B cell (primary cell): Measurements from ENCODE around the gene NAPEPLD. TPM values are rescaled to one million over a fixed set of nuclear protein-coding genes. Genes with fewer than 3 reads are reported as not detected.
"Not testable (repeated sequence)": the region's sequence is repeated elsewhere in the genome, so short reads cannot be mapped to it uniquely, and the experiment has no call there.

Experiments
- ATAC-seq: fragments of 200-7000 bp; cut with Tn5 transposase; one replicate; pipeline ENCODE4 v1.10.0; 2021; ENCODE audit warnings: low read depth, mild to moderate bottlenecking, moderate number of reproducible peaks, moderate library complexity
- CTCF ChIA-PET: fragments of 350-600 bp; sonication (Branson Sonifier 250); formaldehyde crosslinking; loops from one replicate; lab custom pipeline; 2021; ENCODE audit warnings: antibody characterized with exemption, inconsistent platforms; lab: Charles Lee
- POLR2A ChIA-PET: fragments of 350-600 bp; sonication (Branson Sonifier 250); formaldehyde crosslinking; loops from one replicate; lab custom pipeline; 2021; ENCODE audit warnings: antibody characterized with exemption; lab: Charles Lee
- DNase-seq: peaks from one replicate; pipeline ENCODE4 v3.0.0; 2013
- H2AFZ ChIP-seq: 2 replicates; pipeline ENCODE4 v1.6.1; 2012; ENCODE audit warnings: mild to moderate bottlenecking, low read depth, low read length; ENCODE audit not compliant: insufficient read depth, poor library complexity, severe bottlenecking
- H3K27ac ChIP-seq, 2 donors: 1 replicate in 1 of 2; 2 replicates in 1 of 2; pipeline ENCODE4 v1.5.1; 2012 to 2013; ENCODE audit warnings: low read length in 2 of 2, mild to moderate bottlenecking in 2 of 2, moderate library complexity in 1 of 2
- H3K27me3 ChIP-seq, 4 experiments: fragments of 200-600 bp in 1 of 4; sonication (generic) in 1 of 4; replicated peaks in 1 of 4; 1 replicate in 2 of 4; 2 replicates in 2 of 4; pipeline versions ENCODE4 v1.6.1 to v1.7.0; 2013 to 2016; ENCODE audit warnings: low read length in 3 of 4, mild to moderate bottlenecking in 2 of 4, mixed read lengths in 1 of 4, moderate library complexity in 1 of 4; ENCODE audit not compliant: insufficient read depth in 4 of 4, control insufficient read depth in 3 of 4; ENCODE audit errors: control extremely low read depth in 1 of 4
- H3K36me3 ChIP-seq, 2 experiments: replicated peaks in 1 of 2; 1 replicate in 1 of 2; 2 replicates in 1 of 2; pipeline versions ENCODE4 v1.6.1 to v1.7.1; 2013; ENCODE audit warnings: low read length in 1 of 2; ENCODE audit not compliant: insufficient read depth in 2 of 2, control insufficient read depth in 1 of 2; ENCODE audit errors: control extremely low read depth in 1 of 2, extremely low read depth in 1 of 2
- H3K4me1 ChIP-seq, 2 donors: fragments of 200-600 bp in 1 of 2; sonication (generic) in 1 of 2; 1 replicate in 1 of 2; 2 replicates in 1 of 2; pipeline versions ENCODE4 v1.5.1 to v1.6.1; 2013 to 2017; ENCODE audit warnings: low read length in 2 of 2; ENCODE audit not compliant: control insufficient read depth in 2 of 2, insufficient read depth in 2 of 2
- H3K4me2 ChIP-seq: replicated peaks from 2 replicates; pipeline ENCODE3; 2012; ENCODE audit warnings: mild to moderate bottlenecking, low read depth, low read length; ENCODE audit not compliant: poor library complexity, severe bottlenecking
- H3K4me3 ChIP-seq, 5 experiments: fragments of 200-600 bp in 1 of 5; sonication (generic) in 1 of 5; 1 replicate in 3 of 5; 2 replicates in 2 of 5; pipeline versions ENCODE4 v1.5.1 to v1.7.0; 2011 to 2016; ENCODE audit warnings: low read length in 4 of 5, mild to moderate bottlenecking in 4 of 5, low read depth in 2 of 5, control low read depth in 1 of 5, moderate library complexity in 1 of 5; ENCODE audit not compliant: insufficient read depth in 1 of 5; ENCODE audit errors: control extremely low read depth in 1 of 5, extremely low read depth in 1 of 5
- H3K79me2 ChIP-seq: fragments of 200-600 bp; sonication (generic); one replicate; pipeline ENCODE4 v1.6.0; 2016; ENCODE audit warnings: low read length; ENCODE audit not compliant: control insufficient read depth, insufficient read depth
- H3K9ac ChIP-seq: fragments of 200-600 bp; sonication (generic); 2 replicates; pipeline ENCODE4 v1.6.1; 2017; ENCODE audit warnings: mild to moderate bottlenecking, low read length, moderate library complexity
- H3K9me3 ChIP-seq, 3 donors: one replicate each; pipeline versions ENCODE4 v1.6.1 to v1.7.1; 2013; ENCODE audit warnings: low read length in 2 of 3; ENCODE audit not compliant: control insufficient read depth in 2 of 3, insufficient read depth in 1 of 3; ENCODE audit errors: control extremely low read depth in 1 of 3
- H4K20me1 ChIP-seq: 2 replicates; pipeline ENCODE4 v1.6.0; 2012; ENCODE audit warnings: mild to moderate bottlenecking, low read length; ENCODE audit not compliant: insufficient read depth, control insufficient read depth, poor library complexity, severe bottlenecking
- H3K27ac Mint-ChIP-seq: one replicate; pipeline ENCODE4 v1.8.0; 2021; ENCODE audit warnings: mixed read lengths
- H3K27me3 Mint-ChIP-seq: one replicate; pipeline ENCODE4 v1.8.0; 2021; ENCODE audit warnings: mixed read lengths
- H3K4me1 Mint-ChIP-seq: one replicate; pipeline ENCODE4 v1.8.0; 2021; ENCODE audit warnings: mixed read lengths
- H3K4me3 Mint-ChIP-seq: one replicate; pipeline ENCODE4 v1.8.0; 2021; ENCODE audit warnings: mixed read lengths
- H3K9me3 Mint-ChIP-seq: one replicate; pipeline ENCODE4 v1.8.0; 2022; ENCODE audit warnings: mixed read lengths; ENCODE audit not compliant: insufficient read depth
- EZH2 ChIP-seq: IDR thresholded peaks from 2 replicates; pipeline ENCODE4 v1.6.1; 2012; ENCODE audit warnings: borderline replicate concordance, low read depth, mild to moderate bottlenecking, moderate library complexity, low read length; ENCODE audit not compliant: insufficient read depth, poor library complexity, severe bottlenecking
- WGBS: methylation state at CpG from one replicate; pipeline ENCODE4 v1.1.5; 2013; ENCODE audit warnings: missing lambda C conversion rate; ENCODE audit not compliant: insufficient coverage; 5-methylcytosine and 5-hydroxymethylcytosine counted together
- intact Hi-C: fragments of 100-400 bp; cut with micrococcal nuclease; formaldehyde crosslinking; loops from one replicate; pipeline ENCODE4 v1.10.0; 2022
- polyA plus RNA-seq: library from polyadenylated mRNA; depleted of rRNA; stranded (reverse); fragments of >200 nt; gene quantifications from 2 replicates; pipeline ENCODE4 v1.2.3, GENCODE V29; 2012
- total RNA-seq, 2 donors: library from RNA; stranded (reverse); fragments of 120-200 nt in 1 of 2; gene quantifications; 1 replicate in 1 of 2; 2 replicates in 1 of 2; pipeline versions ENCODE4 v1.2.3 to v1.2.4, GENCODE V29; 2013 to 2022
- TF ChIP-seq, protein P1 (sequence below): fragments of 200-600 bp; IDR thresholded peaks from one replicate; pipeline ENCODE4 v1.8.0; 2022; ENCODE audit warnings: antibody characterized with exemption, mild to moderate bottlenecking

The NAPEPLD gene
- total and polyA plus RNA-seq, 2 donors (not counting 1 experiment from before 2014, with no cell fraction given): 3.8 to 20.7 TPM

- no peaks in the 10 kb centered on the region for H3K4me1 Mint-ChIP-seq
- TF ChIP-seq, protein P1, sequence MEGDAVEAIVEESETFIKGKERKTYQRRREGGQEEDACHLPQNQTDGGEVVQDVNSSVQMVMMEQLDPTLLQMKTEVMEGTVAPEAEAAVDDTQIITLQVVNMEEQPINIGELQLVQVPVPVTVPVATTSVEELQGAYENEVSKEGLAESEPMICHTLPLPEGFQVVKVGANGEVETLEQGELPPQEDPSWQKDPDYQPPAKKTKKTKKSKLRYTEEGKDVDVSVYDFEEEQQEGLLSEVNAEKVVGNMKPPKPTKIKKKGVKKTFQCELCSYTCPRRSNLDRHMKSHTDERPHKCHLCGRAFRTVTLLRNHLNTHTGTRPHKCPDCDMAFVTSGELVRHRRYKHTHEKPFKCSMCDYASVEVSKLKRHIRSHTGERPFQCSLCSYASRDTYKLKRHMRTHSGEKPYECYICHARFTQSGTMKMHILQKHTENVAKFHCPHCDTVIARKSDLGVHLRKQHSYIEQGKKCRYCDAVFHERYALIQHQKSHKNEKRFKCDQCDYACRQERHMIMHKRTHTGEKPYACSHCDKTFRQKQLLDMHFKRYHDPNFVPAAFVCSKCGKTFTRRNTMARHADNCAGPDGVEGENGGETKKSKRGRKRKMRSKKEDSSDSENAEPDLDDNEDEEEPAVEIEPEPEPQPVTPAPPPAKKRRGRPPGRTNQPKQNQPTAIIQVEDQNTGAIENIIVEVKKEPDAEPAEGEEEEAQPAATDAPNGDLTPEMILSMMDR: no peak
- TF ChIP-seq EZH2: no peak
These were observed 48.6 kb downstream of the NAPEPLD start for GRCh38 chr7:103100348-103100747.

DNA sequence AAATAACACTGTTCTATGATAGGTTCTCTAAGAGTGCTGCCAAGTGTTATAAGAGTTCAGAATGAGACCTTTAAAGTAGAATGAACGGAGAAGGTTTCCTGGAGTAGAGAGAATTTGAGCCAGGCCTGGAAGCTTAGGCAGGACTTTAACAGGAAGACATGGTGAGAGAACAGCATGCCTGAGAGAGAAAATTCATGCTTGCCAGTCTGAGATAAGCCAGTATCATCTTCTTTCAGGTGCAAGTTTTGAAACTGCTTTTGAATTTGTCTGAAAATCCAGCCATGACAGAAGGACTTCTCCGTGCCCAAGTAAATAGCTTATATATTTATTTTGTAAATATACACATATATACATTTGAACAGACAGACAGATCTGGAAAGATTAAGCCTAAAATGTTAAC lies 51.9 kb downstream of the NAPEPLD start:
- H3K36me3 ChIP-seq: peaks cover 2 to 18% of the 10 kb centered on the region in 2 experiments
- no peak overlapping the region for H2AFZ ChIP-seq
- no peaks in the 10 kb centered on the region for H3K79me2 ChIP-seq
- no peaks in the 10 kb centered on the region for H3K4me1 Mint-ChIP-seq
- ChIA-PET POLR2A (no interaction called here), CTCF (no interaction called here)
- 100% methylated on average over 1 of the region's 2 CpGs for WGBS
- no peak overlapping the region for H3K4me2 ChIP-seq
- no peak for ATAC-seq
- H3K27me3 ChIP-seq: no peaks in the 10 kb centered on the region
- no peak for TF ChIP-seq EZH2
- TF ChIP-seq, protein P1: no peak
- H3K27me3 Mint-ChIP-seq: no peaks in the 10 kb centered on the region
- no peaks in the 10 kb centered on the region for H3K9me3 Mint-ChIP-seq
- no peaks in the 10 kb centered on the region for H4K20me1 ChIP-seq
- no peaks in the 10 kb centered on the region for H3K4me1 ChIP-seq
- no peaks in the 10 kb centered on the region for H3K9me3 ChIP-seq
- no peak overlapping the region for H3K27ac ChIP-seq
- no peak overlapping the region for H3K9ac ChIP-seq
- no peak overlapping the region for H3K4me3 ChIP-seq
- no peak for DNase-seq
- H3K27ac Mint-ChIP-seq: no peak overlapping the region
- H3K4me3 Mint-ChIP-seq: no peak overlapping the region
- intact Hi-C loops: no loop called here

More at GRCh38 chr7:103100348-103100747, 48.6 kb downstream of the NAPEPLD start:
- POLR2A ChIA-PET: no interaction called here
- Histone ChIP-seq H3K79me2 (no peaks in the 10 kb centered on the region), H3K36me3 (peaks cover 6 to 16% of the 10 kb centered on the region in 2 experiments), H3K27me3 (no peaks in the 10 kb centered on the region), H3K4me3 (no peak overlapping the region), H4K20me1 (no peaks in the 10 kb centered on the region), H3K4me2 (no peak overlapping the region), H3K4me1 (no peaks in the 10 kb centered on the region), H3K9me3 (no peaks in the 10 kb centered on the region), H3K27ac (no peak overlapping the region), H3K9ac (no peak overlapping the region), H2AFZ (no peak overlapping the region)
- CTCF ChIA-PET: no interaction called here
- intact Hi-C loops: no loop called here
- no peak for ATAC-seq
- H3K27me3 Mint-ChIP-seq: no peaks in the 10 kb centered on the region
- no peak for DNase-seq
- WGBS: no CpG with 5 or more reads among the region's 3 CpGs
- H3K4me3 Mint-ChIP-seq: no peak overlapping the region
- no peak overlapping the region for H3K27ac Mint-ChIP-seq
- no peaks in the 10 kb centered on the region for H3K9me3 Mint-ChIP-seq

DNA sequence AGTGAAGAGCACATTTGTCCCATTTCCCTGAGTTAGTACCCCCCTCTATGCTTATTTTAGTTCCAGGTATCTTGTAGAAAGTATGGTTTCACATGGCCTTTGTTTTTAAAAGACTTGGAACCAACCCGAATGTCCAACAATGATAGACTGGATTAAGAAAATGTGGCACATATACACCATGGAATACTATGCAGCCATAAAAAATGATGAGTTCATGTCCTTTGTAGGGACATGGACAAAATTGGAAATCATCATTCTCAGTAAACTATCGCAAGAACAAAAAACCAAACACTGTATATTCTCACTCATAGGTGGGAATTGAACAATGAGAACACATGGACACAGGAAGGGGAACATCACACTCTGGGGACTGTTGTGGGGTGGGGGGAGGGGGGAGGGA lies 53.3 kb downstream of the NAPEPLD start:
- H3K4me3 Mint-ChIP-seq, H3K79me2 ChIP-seq, H3K4me1 Mint-ChIP-seq, H3K4me1 ChIP-seq, H3K27ac ChIP-seq, H2AFZ ChIP-seq, intact Hi-C loops, DNase-seq, H3K27ac Mint-ChIP-seq, CTCF ChIA-PET, H3K9me3 Mint-ChIP-seq, POLR2A ChIA-PET, H3K27me3 ChIP-seq, H3K4me2 ChIP-seq, ATAC-seq, H3K9ac ChIP-seq, H4K20me1 ChIP-seq, H3K9me3 ChIP-seq, H3K4me3 ChIP-seq, H3K27me3 Mint-ChIP-seq: not testable (repeated sequence)
- WGBS: no CpG with 5 or more reads among the region's 2 CpGs
- peaks cover 2 to 12% of the 10 kb centered on the region in 2 experiments for H3K36me3 ChIP-seq
